RWPE2 (cell line): Measurements from ENCODE around the gene PLBD2.

ENCODE experiments used
- ATAC-seq: fragments of 200-7000 bp; cut with Tn5 transposase; 3 replicates; pipeline ENCODE4 v1.9.1; 2021; ENCODE audit warnings: low read depth
- DNase-seq: peaks from one replicate; pipeline ENCODE4 v3.0.0-alpha.2; 2020; ENCODE audit warnings: low spot score
- H3K27ac ChIP-seq: fragments of 450-650 bp; 2 replicates; pipeline ENCODE4 v1.5.1; 2017; ENCODE audit warnings: mild to moderate bottlenecking; ENCODE audit not compliant: poor library complexity, severe bottlenecking
- H3K27me3 ChIP-seq: fragments of 250-450 bp; sonication (Bioruptor Pico); 2 replicates; pipeline ENCODE4 v1.5.1; 2021; ENCODE audit warnings: mild to moderate bottlenecking, moderate library complexity; ENCODE audit not compliant: insufficient read depth, poor library complexity, severe bottlenecking
- H3K36me3 ChIP-seq: fragments of 250-450 bp; sonication (Bioruptor Pico); 2 replicates; pipeline ENCODE4 v1.5.1; 2020; ENCODE audit warnings: low read depth, mild to moderate bottlenecking, moderate library complexity
- H3K4me1 ChIP-seq: fragments of 250-450 bp; sonication (Bioruptor Pico); 2 replicates; pipeline ENCODE4 v1.5.1; 2021; ENCODE audit warnings: mild to moderate bottlenecking, moderate library complexity; ENCODE audit not compliant: insufficient read depth, poor library complexity, severe bottlenecking
- H3K4me3 ChIP-seq: fragments of 250-450 bp; sonication (Bioruptor Pico); 2 replicates; pipeline ENCODE4 v1.5.1; 2021; ENCODE audit warnings: mild to moderate bottlenecking, moderate library complexity; ENCODE audit not compliant: severe bottlenecking
- H3K9me3 ChIP-seq: fragments of 250-450 bp; sonication (Bioruptor Pico); 2 replicates; pipeline ENCODE4 v1.5.1; 2021; ENCODE audit warnings: mild to moderate bottlenecking, moderate library complexity; ENCODE audit not compliant: severe bottlenecking
- CTCF ChIP-seq: fragments of 450-650 bp; IDR thresholded peaks from one replicate; pipeline ENCODE4 v1.5.1; 2017; ENCODE audit warnings: mild to moderate bottlenecking, moderate library complexity; ENCODE audit not compliant: poor library complexity, severe bottlenecking

The PLBD2 gene

GRCh38 chr12:113359939-113360748, 1.8 kb downstream of the PLBD2 start:
- DNase-seq (no peak), ATAC-seq (no peak)
- TF ChIP-seq CTCF, result no peak
- H3K27ac ChIP-seq, result no peak overlapping the region
- no peak overlapping the region for H3K4me3 ChIP-seq
- H3K9me3 ChIP-seq, result no peaks in the 10 kb centered on the region
- no peaks in the 10 kb centered on the region for H3K4me1 ChIP-seq
- H3K36me3 ChIP-seq, result no peaks in the 10 kb centered on the region
- H3K27me3 ChIP-seq, result no peaks in the 10 kb centered on the region

- no peak for DNase-seq
- H3K36me3 ChIP-seq, result no peaks in the 10 kb centered on the region
- H3K9me3 ChIP-seq, result no peaks in the 10 kb centered on the region
- ATAC-seq, result no peak
- no peak overlapping the region for H3K27ac ChIP-seq
- H3K4me1 ChIP-seq, result no peaks in the 10 kb centered on the region
- no peak overlapping the region for H3K4me3 ChIP-seq
- no peaks in the 10 kb centered on the region for H3K27me3 ChIP-seq
- no peak for TF ChIP-seq CTCF
These were observed 3.4 kb downstream of the PLBD2 start for GRCh38 chr12:113361574-113362370.

- Histone ChIP-seq H3K27ac (no peak overlapping the region), H3K4me1 (no peaks in the 10 kb centered on the region), H3K9me3 (no peaks in the 10 kb centered on the region), H3K27me3 (no peaks in the 10 kb centered on the region), H3K36me3 (no peaks in the 10 kb centered on the region), H3K4me3 (no peak overlapping the region)
- TF ChIP-seq CTCF, result no peak
- no peak for DNase-seq
- ATAC-seq, result no peak
These were observed 6.3 kb downstream of the PLBD2 start for GRCh38 chr12:113364698-113365097.

GRCh38 chr12:113365639-113366395, 7.4 kb downstream of the PLBD2 start:
- ATAC-seq, result no peak
- no peak for DNase-seq

More at GRCh38 chr12:113365639-113366395, 7.4 kb downstream of the PLBD2 start:
- no peak overlapping the region for H3K4me3 ChIP-seq
- TF ChIP-seq CTCF, result no peak
- no peaks in the 10 kb centered on the region for H3K9me3 ChIP-seq
- no peaks in the 10 kb centered on the region for H3K27me3 ChIP-seq
- H3K4me1 ChIP-seq, result no peaks in the 10 kb centered on the region
- H3K27ac ChIP-seq, result no peak overlapping the region
- H3K36me3 ChIP-seq, result no peaks in the 10 kb centered on the region
